Neural progenitor cell (in vitro differentiated cells): Measurements from ENCODE around the gene GALNT13. TPM values are rescaled to one million over a fixed set of nuclear protein-coding genes. Genes with fewer than 3 reads are reported as not detected.

ENCODE experiments used
- DNase-seq: peaks from one replicate; pipeline ENCODE4 v3.0.0-alpha.2; 2016; ENCODE audit warnings: low spot score
- H2AFZ ChIP-seq: fragments of 200-600 bp; sonication (generic); replicated peaks from 2 replicates; pipeline ENCODE4 v1.6.1; 2016; ENCODE audit warnings: antibody characterized with exemption
- H3F3A ChIP-seq: fragments of 200-600 bp; sonication (generic); 2 replicates; pipeline ENCODE4 v1.6.1; 2016; ENCODE audit warnings: antibody characterized with exemption, low read depth
- H3K27ac ChIP-seq: fragments of 200-600 bp; sonication (generic); 2 replicates; pipeline ENCODE4 v1.5.1; 2016; ENCODE audit warnings: mild to moderate bottlenecking
- H3K27me3 ChIP-seq: fragments of 200-600 bp; sonication (generic); 2 replicates; pipeline ENCODE4 v1.6.1; 2016; ENCODE audit warnings: mild to moderate bottlenecking, moderate library complexity
- H3K36me3 ChIP-seq: fragments of 200-600 bp; sonication (generic); 2 replicates; pipeline ENCODE4 v1.5.1; 2016
- H3K4me1 ChIP-seq: fragments of 200-600 bp; sonication (generic); 2 replicates; pipeline ENCODE4 v1.6.1; 2016; ENCODE audit warnings: mixed run types
- H3K4me2 ChIP-seq: fragments of 200-600 bp; sonication (generic); 2 replicates; pipeline ENCODE4 v1.6.1; 2016
- H3K4me3 ChIP-seq: fragments of 200-600 bp; sonication (generic); 2 replicates; pipeline ENCODE4 v1.5.1; 2016
- H3K79me2 ChIP-seq: fragments of 200-600 bp; sonication (generic); 2 replicates; pipeline ENCODE4 v1.6.1; 2016; ENCODE audit warnings: low read depth
- H3K9ac ChIP-seq: fragments of 200-600 bp; sonication (generic); 2 replicates; pipeline ENCODE4 v1.6.1; 2016
- H3K9me3 ChIP-seq: fragments of 200-600 bp; sonication (generic); 2 replicates; pipeline ENCODE4 v1.5.1; 2016; ENCODE audit warnings: low read depth
- H4K20me1 ChIP-seq: fragments of 200-600 bp; sonication (generic); 2 replicates; pipeline ENCODE4 v1.6.1; 2016; ENCODE audit warnings: low read depth
- H3K27ac Mint-ChIP-seq: 3 replicates; pipeline ENCODE4 v1.8.0; 2021; ENCODE audit warnings: mixed read lengths
- H3K27me3 Mint-ChIP-seq: 2 replicates; pipeline ENCODE4 v1.8.0; 2022; ENCODE audit warnings: low read depth, mild to moderate bottlenecking, inconsistent platforms, moderate library complexity, mixed read lengths; ENCODE audit not compliant: insufficient read depth
- H3K36me3 Mint-ChIP-seq: 3 replicates; pipeline ENCODE4 v1.8.0; 2021; ENCODE audit warnings: mixed read lengths
- H3K4me1 Mint-ChIP-seq: 3 replicates; pipeline ENCODE4 v1.8.0; 2021; ENCODE audit warnings: mixed read lengths
- H3K4me3 Mint-ChIP-seq: 3 replicates; pipeline ENCODE4 v1.8.0; 2021; ENCODE audit warnings: mild to moderate bottlenecking, moderate library complexity, mixed read lengths
- H3K9me3 Mint-ChIP-seq: 3 replicates; pipeline ENCODE4 v1.8.0; 2020; ENCODE audit warnings: mixed read lengths
- CTCF ChIP-seq: fragments of 200-600 bp; sonication (generic); IDR thresholded peaks from 2 replicates; pipeline ENCODE4 v1.5.1; 2017; ENCODE audit warnings: antibody characterized with exemption, mild to moderate bottlenecking
- EZH2 ChIP-seq: fragments of 200-600 bp; sonication (generic); IDR thresholded peaks from 2 replicates; pipeline ENCODE4 v1.6.1; 2017; ENCODE audit warnings: antibody characterized with exemption, mild to moderate bottlenecking, moderate library complexity
- EZH2phosphoT487 ChIP-seq: fragments of 200-600 bp; sonication (generic); IDR thresholded peaks from 2 replicates; pipeline ENCODE4 v1.6.1; 2017; ENCODE audit warnings: antibody characterized with exemption
- total RNA-seq: library from RNA; depleted of rRNA; stranded (reverse); fragments of >200 nt; gene quantifications from 2 replicates; pipeline ENCODE4 v1.2.3, GENCODE V29; 2015; ENCODE audit warnings: low replicate concordance

Gene GALNT13
- total RNA-seq, 1 donor from 2014 or later: 5.9 TPM

DNA sequence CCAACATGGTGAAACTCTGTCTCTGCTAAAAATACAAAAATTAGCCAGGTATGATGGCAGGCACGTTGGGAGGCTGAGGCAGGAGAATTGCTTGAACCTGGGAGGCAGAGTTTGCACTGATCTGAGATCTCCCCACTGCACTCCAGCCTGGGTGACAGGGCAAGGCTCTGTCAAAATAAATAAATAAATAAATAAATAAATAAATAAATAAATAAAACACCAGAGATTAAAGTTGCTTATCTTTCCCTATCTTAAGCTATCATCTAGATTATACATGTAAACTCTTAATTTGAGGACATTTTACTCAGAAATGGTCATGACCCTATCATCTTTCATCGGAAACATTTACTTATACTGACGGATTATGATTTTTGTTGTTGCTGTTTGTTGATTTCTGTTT, 373.2 kb downstream of the GALNT13 start:
- Mint-ChIP-seq H3K27me3 (no peaks in the 10 kb centered on the region), H3K9me3 (no peaks in the 10 kb centered on the region), H3K36me3 (no peaks in the 10 kb centered on the region), H3K27ac (no peak overlapping the region), H3K4me1 (no peaks in the 10 kb centered on the region), H3K4me3 (no peak overlapping the region)
- Histone ChIP-seq H3K9me3 (no peaks in the 10 kb centered on the region), H3K9ac (no peak overlapping the region), H3K36me3 (no peaks in the 10 kb centered on the region), H3K79me2 (no peaks in the 10 kb centered on the region), H4K20me1 (no peaks in the 10 kb centered on the region), H3K4me3 (no peak overlapping the region), H3F3A (no peaks in the 10 kb centered on the region), H3K27ac (no peak overlapping the region), H2AFZ (no peak overlapping the region), H3K4me1 (no peaks in the 10 kb centered on the region), H3K27me3 (no peaks in the 10 kb centered on the region), H3K4me2 (no peak overlapping the region)
- TF ChIP-seq CTCF: no peak
- no peak for TF ChIP-seq EZH2phosphoT487
- no peak for TF ChIP-seq EZH2
- DNase-seq: no peak

- Histone ChIP-seq H3F3A (no peaks in the 10 kb centered on the region), H3K27me3 (no peaks in the 10 kb centered on the region), H3K4me3 (no peak overlapping the region), H3K36me3 (no peaks in the 10 kb centered on the region), H3K9ac (no peak overlapping the region), H2AFZ (no peak overlapping the region), H3K4me1 (no peaks in the 10 kb centered on the region), H3K79me2 (no peaks in the 10 kb centered on the region), H4K20me1 (no peaks in the 10 kb centered on the region), H3K4me2 (no peak overlapping the region), H3K27ac (no peak overlapping the region), H3K9me3 (no peaks in the 10 kb centered on the region)
- no peak for TF ChIP-seq EZH2phosphoT487
- no peak for TF ChIP-seq CTCF
- TF ChIP-seq EZH2: no peak
- Mint-ChIP-seq H3K36me3 (no peaks in the 10 kb centered on the region), H3K27ac (no peak overlapping the region), H3K4me3 (no peak overlapping the region), H3K9me3 (no peaks in the 10 kb centered on the region), H3K27me3 (no peaks in the 10 kb centered on the region), H3K4me1 (no peaks in the 10 kb centered on the region)
- no peak for DNase-seq
Observed at GRCh38 chr2:154247503-154247902, 375.8 kb downstream of the GALNT13 start.

DNA sequence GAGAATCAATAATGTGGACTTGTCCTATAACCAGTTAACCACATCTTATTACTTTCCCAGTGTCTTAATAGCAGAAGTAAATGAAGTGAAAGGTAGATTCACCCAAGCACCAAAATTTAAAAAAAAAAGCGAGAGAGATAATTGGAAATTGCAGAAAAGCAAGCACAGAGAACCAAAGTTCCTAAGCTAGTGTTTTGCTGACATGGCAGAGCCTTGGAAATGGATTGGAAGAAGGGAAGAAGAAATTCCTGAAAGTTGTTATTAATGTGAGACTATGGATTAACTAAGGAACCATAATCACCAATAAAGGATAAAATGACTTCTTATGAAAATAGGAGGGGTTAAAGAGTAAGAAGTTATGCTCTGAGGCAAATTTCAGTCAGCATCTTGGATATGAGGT, 384.4 kb downstream of the GALNT13 start:
- H3K27ac Mint-ChIP-seq: no peak overlapping the region
- Histone ChIP-seq H4K20me1 (no peaks in the 10 kb centered on the region), H3K4me2 (no peak overlapping the region), H3K27me3 (no peaks in the 10 kb centered on the region), H3K27ac (no peak overlapping the region), H3F3A (no peaks in the 10 kb centered on the region), H3K36me3 (no peaks in the 10 kb centered on the region), H3K9me3 (no peaks in the 10 kb centered on the region), H3K4me3 (no peak overlapping the region), H3K4me1 (no peaks in the 10 kb centered on the region), H2AFZ (no peak overlapping the region), H3K9ac (no peak overlapping the region), H3K79me2 (no peaks in the 10 kb centered on the region)
- no peaks in the 10 kb centered on the region for H3K9me3 Mint-ChIP-seq
- no peak for DNase-seq
- no peak overlapping the region for H3K4me3 Mint-ChIP-seq
- TF ChIP-seq EZH2 (no peak), CTCF (no peak), EZH2phosphoT487 (no peak)
- no peaks in the 10 kb centered on the region for H3K36me3 Mint-ChIP-seq
- no peaks in the 10 kb centered on the region for H3K27me3 Mint-ChIP-seq
- no peaks in the 10 kb centered on the region for H3K4me1 Mint-ChIP-seq

- no peak overlapping the region for H2AFZ ChIP-seq
- TF ChIP-seq CTCF (no peak), EZH2 (no peak), EZH2phosphoT487 (no peak)
- H3K36me3 Mint-ChIP-seq: no peaks in the 10 kb centered on the region
- no peaks in the 10 kb centered on the region for H3K27me3 ChIP-seq
- H3K4me3 Mint-ChIP-seq: no peak overlapping the region
- no peaks in the 10 kb centered on the region for H3K9me3 Mint-ChIP-seq
- H3K27ac ChIP-seq: no peak overlapping the region
- H3K4me1 ChIP-seq: no peaks in the 10 kb centered on the region
- H3K36me3 ChIP-seq: no peaks in the 10 kb centered on the region
- H3K9me3 ChIP-seq: no peaks in the 10 kb centered on the region
- H3K4me3 ChIP-seq: no peak overlapping the region
- H4K20me1 ChIP-seq: no peaks in the 10 kb centered on the region
- no peak overlapping the region for H3K4me2 ChIP-seq
- no peak overlapping the region for H3K9ac ChIP-seq
- DNase-seq: no peak
- no peak overlapping the region for H3K27ac Mint-ChIP-seq
- H3K4me1 Mint-ChIP-seq: no peaks in the 10 kb centered on the region
- H3K79me2 ChIP-seq: no peaks in the 10 kb centered on the region
- no peaks in the 10 kb centered on the region for H3F3A ChIP-seq
- no peaks in the 10 kb centered on the region for H3K27me3 Mint-ChIP-seq
Observed at GRCh38 chr2:154259030-154259429, 387.3 kb downstream of the GALNT13 start.
